GM19455 (cell line): ENCODE results near the gene AP5B1.

Experiments
- ATAC-seq: cut with Tn5 transposase; IDR thresholded peaks from one replicate; pipeline ENCODE4 v1.9.1; 2021; ENCODE audit not compliant: unreplicated experiment

The AP5B1 gene

GRCh38 chr11:65786786-65787636 lies 6.2 kb upstream of the AP5B1 start, which contains the start of gene OVOL1:
Gene OVOL1 (plus strand): TSS chr11:65787063. CDS start chr11:65787374, 311 bp downstream.
- ATAC-seq, result no peak

DNA sequence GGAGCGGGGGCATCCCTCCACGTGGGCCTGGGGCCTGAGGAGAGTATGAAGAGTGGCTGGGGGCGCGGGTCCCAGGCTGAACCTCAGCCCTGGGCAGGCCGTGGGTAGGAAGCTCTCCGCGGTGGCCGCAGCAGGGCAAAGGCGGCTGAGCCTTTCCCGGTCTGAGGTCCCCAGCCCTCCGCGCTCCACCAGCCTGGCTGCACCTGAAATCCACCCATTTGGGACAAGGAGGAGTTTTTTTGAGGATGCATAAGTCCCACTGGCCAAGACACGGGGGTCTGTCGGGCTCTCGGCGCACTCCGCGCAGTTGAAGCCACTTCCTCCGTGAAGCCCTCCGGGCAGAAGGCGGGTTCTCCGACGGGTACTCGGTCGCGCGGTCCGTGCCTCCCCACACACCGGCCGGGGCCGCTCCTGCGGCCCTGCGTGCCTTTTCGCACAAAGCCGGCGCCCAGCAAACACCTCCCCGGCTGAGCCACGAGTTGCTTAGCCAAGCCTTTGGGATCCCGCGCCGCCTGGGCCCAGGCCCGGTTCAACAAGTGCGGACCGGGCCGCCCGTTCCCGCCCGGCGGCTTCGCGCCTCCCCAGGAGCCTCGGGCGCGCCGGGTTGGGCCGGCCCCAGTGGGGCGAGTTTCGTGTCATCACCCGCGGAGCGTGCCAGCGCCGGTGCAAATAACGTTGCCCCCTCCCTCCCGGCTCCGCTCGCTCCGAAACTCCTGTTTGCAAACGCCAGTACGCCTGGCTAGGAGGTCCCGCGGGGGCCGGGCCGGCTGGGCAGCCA lies 5.4 kb upstream of the AP5B1 start:
- no peak for ATAC-seq

GRCh38 chr11:65785319-65786007 lies 4.7 kb upstream of the AP5B1 start:
- ATAC-seq, result no peak

- no peak for ATAC-seq
Observed at GRCh38 chr11:65782816-65783228, 2.0 kb upstream of the AP5B1 start.

DNA sequence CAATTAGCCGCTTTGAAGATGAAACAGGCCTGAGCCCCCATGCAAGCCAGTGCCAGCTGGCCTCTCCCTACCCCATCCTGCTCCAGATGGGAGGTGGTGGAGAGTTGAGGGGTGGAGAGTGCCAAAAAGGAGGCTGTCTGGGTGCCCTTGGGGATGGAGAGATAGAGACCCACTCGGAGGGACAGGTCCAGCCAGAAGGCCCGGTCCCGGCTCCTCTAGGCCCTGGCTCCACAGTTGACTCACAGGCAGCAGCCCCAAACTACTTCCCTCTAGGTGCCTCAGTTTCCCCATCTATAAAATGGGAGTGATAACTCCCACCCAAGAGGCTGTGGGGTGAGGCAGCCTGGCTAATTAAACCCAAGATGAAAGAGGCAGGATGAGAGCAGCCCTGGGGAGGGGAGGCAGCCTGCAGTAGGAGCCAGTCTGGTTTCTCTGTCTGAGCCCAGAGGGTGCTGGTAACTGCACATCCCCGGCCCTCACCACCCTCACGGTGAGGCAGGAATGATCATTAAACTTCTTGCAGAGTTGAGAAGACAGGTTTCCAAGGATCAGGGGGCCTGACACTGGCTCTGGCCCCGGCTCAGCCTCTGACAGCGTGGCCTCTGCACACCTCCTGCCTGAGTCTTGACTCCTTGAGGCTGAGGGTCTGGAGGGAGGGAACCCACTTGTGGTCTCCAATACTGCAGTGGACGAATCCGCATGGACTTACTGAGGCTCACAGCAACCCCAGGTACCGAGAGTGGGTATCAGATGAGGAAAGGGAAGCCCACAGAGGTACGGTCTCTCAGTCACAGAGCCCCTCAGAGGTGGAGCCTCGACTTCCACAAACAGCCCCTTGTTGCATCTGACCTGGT lies 1.4 kb upstream of the AP5B1 start:
- ATAC-seq, result no peak

DNA sequence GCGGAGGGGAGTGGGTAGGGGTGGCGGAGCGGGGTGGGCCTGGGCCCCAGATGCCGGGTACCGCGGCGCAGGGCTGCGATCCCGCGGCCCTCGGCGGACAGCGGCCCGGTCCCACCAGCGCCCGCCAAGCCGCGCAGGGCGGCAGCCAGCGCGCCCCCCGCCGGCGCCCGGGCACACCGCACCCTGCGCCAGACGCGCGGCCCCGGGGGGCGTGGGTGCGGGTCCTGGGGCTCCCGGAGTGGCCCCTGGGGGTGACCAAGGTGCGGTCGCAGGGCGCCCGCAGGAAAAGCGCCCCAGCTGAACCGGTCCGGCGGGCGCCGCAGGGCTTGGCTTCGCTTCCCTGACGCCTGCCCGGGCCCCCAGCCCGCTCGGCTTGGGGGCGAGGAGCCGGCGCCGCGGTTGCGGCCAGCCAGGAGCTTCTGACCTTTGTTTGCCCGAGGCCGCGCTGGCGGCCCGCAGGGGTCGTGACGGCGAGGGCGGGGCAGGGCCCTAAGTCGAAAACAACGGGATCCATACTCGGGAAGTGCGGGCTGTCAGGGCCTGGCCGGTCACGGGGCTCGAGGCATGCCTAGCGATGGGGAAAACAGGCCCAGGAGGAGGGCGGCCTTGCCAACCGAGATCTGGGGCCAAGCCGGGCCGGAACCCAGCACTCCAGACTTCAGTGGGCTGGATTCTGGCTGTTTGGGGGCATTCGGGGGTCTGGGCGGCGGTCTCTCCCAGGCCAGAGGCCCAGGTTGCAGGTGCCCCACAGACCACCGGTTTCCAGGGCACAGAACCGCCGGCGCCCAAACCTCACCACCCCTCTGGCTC lies 581 bp upstream of the AP5B1 start:
- ATAC-seq, result peak; percentile 49

GRCh38 chr11:65779919-65780769 lies 632 bp downstream of the AP5B1 start:
- peak; percentile 45 for ATAC-seq

- ATAC-seq, result no peak
Observed at GRCh38 chr11:65779669-65779918, 1.2 kb downstream of the AP5B1 start.

- ATAC-seq, result no peak
Observed at GRCh38 chr11:65778901-65779668, 1.7 kb downstream of the AP5B1 start.

- no peak for ATAC-seq
Observed at GRCh38 chr11:65778431-65778900, 2.3 kb downstream of the AP5B1 start.

- no peak for ATAC-seq
Observed at GRCh38 chr11:65777821-65778361, 2.9 kb downstream of the AP5B1 start.

GRCh38 chr11:65777241-65777640 lies 3.5 kb downstream of the AP5B1 start:
- ATAC-seq, result no peak

DNA sequence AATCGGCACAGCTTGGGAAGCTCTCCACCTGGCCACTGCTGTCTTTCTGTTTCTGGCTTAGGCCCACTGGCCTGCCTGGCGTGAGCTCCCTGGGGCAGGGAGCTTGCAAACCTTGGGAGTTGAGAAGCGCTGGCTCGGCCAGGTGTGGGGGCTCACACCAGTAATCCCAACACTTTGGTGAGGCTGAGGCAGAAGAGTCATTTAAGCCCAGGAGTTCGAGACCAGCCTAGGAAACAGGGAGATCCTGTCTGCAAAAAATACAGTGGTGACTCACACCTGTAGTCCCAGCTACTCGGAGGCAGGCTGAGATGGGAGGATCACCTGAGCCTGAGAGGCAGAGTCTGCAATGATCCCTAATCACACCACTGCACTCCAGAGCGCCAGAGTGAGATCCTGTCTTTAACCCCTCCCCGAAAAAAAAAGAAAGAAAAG lies 4.0 kb downstream of the AP5B1 start:
- no peak for ATAC-seq

DNA sequence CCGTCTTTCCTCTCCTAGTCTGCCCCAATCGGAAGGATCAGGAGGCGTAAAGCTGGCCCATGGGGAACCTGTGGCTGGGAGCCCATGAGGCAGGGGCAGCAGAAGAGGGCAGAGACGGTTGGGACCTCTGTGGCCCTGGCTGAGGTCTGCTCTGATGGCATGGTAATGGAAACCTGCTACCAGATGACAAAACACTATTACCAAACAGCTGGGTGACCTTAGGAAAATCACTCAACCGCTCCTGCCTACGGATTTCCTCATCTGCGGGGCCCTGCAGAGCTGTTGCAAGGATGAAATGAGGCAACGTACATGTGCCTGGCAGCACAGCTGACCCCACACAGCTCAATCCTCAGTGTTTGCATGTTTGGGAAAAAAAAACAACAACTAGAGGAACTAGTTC lies 4.6 kb downstream of the AP5B1 start:
- no peak for ATAC-seq

DNA sequence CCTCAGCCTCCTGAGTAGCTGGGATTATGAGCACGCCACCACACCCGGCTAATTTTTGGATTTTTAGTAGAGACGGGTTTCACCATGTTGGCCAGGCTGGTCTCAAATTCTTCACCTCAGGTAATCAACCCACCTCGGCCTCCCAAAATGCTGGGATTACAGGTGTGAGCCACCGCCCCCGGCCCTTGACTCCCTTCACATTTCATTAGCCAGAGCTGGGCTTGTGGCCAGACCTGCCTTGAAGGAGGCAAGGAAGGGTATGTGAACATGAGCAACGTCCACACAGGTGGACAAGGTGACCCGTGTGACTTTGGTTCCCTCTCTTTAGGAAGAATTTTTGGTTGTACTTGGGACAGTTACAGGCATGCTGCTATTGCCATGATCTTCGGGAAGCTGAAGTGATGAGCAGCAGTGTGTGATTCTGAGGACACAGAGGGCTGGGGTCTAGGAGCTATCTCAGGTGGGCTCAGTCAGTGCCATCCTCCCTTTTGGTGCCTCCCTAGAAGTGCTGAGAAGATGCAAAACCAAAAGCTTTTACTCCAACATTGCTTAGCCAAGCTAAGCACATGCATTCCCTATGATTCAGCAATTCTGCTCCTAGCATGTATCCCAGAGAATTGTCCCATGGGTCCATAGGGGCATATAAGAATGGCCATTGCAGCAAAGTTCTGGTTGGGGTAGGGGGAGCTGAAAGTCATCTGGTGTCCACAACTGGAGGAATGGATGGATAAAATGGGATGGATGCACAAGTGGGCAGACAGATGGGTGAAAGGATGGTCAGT lies 6.1 kb downstream of the AP5B1 start:
- ATAC-seq, result no peak

GRCh38 chr11:65773784-65774411 lies 6.9 kb downstream of the AP5B1 start:
- ATAC-seq, result no peak
